Erythroblast (primary cell): ENCODE data around the gene INSM1.

Experiments used
- GATA1 ChIP-seq: IDR thresholded peaks from 2 replicates; pipeline ENCODE4 v1.6.1; 2011; ENCODE audit warnings: low read depth, mild to moderate bottlenecking, control low read depth, low read length, moderate library complexity
- POLR2A ChIP-seq: IDR thresholded peaks from 2 replicates; pipeline ENCODE4 v1.6.1; 2011; ENCODE audit warnings: mild to moderate bottlenecking, low read length

GRCh38 chr20:20409331-20409730 lies 41.4 kb downstream of the INSM1 start:
- TF ChIP-seq POLR2A (no peak), GATA1 (no peak)
